ENCODE results near the gene PRTFDC1. TPM values are rescaled to one million over a fixed set of nuclear protein-coding genes. Genes with fewer than 3 reads are reported as not detected.
"Not testable (repeated sequence)": the region's sequence is repeated elsewhere in the genome, so short reads cannot be mapped to it uniquely, and the experiment has no call there.

The PRTFDC1 gene
- polyA plus RNA-seq, 1 donor, result 13.5 TPM

- no peak for DNase-seq (ENCODE audit: low read depth)
Measured at GRCh38 chr10:24935504-24936292, 16.7 kb downstream of the PRTFDC1 start.

- DNase-seq (ENCODE audit: low read depth), result no peak
Measured at GRCh38 chr10:24931236-24931635, 21.2 kb downstream of the PRTFDC1 start.

GRCh38 chr10:24930427-24930826 lies 22.0 kb downstream of the PRTFDC1 start:
- no peak for DNase-seq (ENCODE audit: low read depth)

- DNase-seq (ENCODE audit: low read depth), result no peak
Measured at GRCh38 chr10:24929904-24930303, 22.5 kb downstream of the PRTFDC1 start.

- no peak for DNase-seq (ENCODE audit: low read depth)
Measured at GRCh38 chr10:24929056-24929544, 23.3 kb downstream of the PRTFDC1 start.

- no peak for DNase-seq (ENCODE audit: low read depth)
Measured at GRCh38 chr10:24928163-24928562, 24.2 kb downstream of the PRTFDC1 start.

- peak; percentile 73 for DNase-seq (ENCODE audit: low read depth)
Measured at GRCh38 chr10:24926557-24926956, 25.8 kb downstream of the PRTFDC1 start.

GRCh38 chr10:24925799-24926198 lies 26.6 kb downstream of the PRTFDC1 start:
- DNase-seq (ENCODE audit: low read depth), result no peak

- not testable (repeated sequence) for DNase-seq (ENCODE audit: low read depth)
Measured at GRCh38 chr10:24924483-24924882, 27.9 kb downstream of the PRTFDC1 start.

GRCh38 chr10:24922222-24922868 lies 30.1 kb downstream of the PRTFDC1 start:
- DNase-seq (ENCODE audit: low read depth), result not testable (repeated sequence)

- DNase-seq (ENCODE audit: low read depth), result peak; percentile 35
Measured at GRCh38 chr10:24920907-24921881, 31.2 kb downstream of the PRTFDC1 start.

- not testable (repeated sequence) for DNase-seq (ENCODE audit: low read depth)
Measured at GRCh38 chr10:24920192-24920591, 32.2 kb downstream of the PRTFDC1 start.

GRCh38 chr10:24919629-24920028 lies 32.8 kb downstream of the PRTFDC1 start:
- DNase-seq (ENCODE audit: low read depth), result not testable (repeated sequence)

- DNase-seq (ENCODE audit: low read depth), result no peak
Measured at GRCh38 chr10:24917979-24918378, 34.4 kb downstream of the PRTFDC1 start.

GRCh38 chr10:24917493-24917892 lies 34.9 kb downstream of the PRTFDC1 start:
- no peak for DNase-seq (ENCODE audit: low read depth)

GRCh38 chr10:24916365-24916764 lies 36.0 kb downstream of the PRTFDC1 start:
- no peak for DNase-seq (ENCODE audit: low read depth)

GRCh38 chr10:24915304-24915703 lies 37.1 kb downstream of the PRTFDC1 start:
- no peak for DNase-seq (ENCODE audit: low read depth)

- no peak for DNase-seq (ENCODE audit: low read depth)
Measured at GRCh38 chr10:24914148-24914547, 38.3 kb downstream of the PRTFDC1 start.

- DNase-seq (ENCODE audit: low read depth), result no peak
Measured at GRCh38 chr10:24912215-24912614, 40.2 kb downstream of the PRTFDC1 start.

GRCh38 chr10:24911029-24911428 lies 41.4 kb downstream of the PRTFDC1 start:
- DNase-seq (ENCODE audit: low read depth), result no peak

GRCh38 chr10:24910574-24910973 lies 41.8 kb downstream of the PRTFDC1 start:
- no peak for DNase-seq (ENCODE audit: low read depth)
